GM15510 (cell line): ENCODE results near the gene ITGA1.

Source experiments
- POLR2A ChIP-seq: IDR thresholded peaks from 3 replicates; pipeline ENCODE4 v1.6.1; 2011; ENCODE audit warnings: borderline replicate concordance; ENCODE audit not compliant: insufficient read length; ENCODE audit errors: extremely low read depth

The ITGA1 gene

DNA sequence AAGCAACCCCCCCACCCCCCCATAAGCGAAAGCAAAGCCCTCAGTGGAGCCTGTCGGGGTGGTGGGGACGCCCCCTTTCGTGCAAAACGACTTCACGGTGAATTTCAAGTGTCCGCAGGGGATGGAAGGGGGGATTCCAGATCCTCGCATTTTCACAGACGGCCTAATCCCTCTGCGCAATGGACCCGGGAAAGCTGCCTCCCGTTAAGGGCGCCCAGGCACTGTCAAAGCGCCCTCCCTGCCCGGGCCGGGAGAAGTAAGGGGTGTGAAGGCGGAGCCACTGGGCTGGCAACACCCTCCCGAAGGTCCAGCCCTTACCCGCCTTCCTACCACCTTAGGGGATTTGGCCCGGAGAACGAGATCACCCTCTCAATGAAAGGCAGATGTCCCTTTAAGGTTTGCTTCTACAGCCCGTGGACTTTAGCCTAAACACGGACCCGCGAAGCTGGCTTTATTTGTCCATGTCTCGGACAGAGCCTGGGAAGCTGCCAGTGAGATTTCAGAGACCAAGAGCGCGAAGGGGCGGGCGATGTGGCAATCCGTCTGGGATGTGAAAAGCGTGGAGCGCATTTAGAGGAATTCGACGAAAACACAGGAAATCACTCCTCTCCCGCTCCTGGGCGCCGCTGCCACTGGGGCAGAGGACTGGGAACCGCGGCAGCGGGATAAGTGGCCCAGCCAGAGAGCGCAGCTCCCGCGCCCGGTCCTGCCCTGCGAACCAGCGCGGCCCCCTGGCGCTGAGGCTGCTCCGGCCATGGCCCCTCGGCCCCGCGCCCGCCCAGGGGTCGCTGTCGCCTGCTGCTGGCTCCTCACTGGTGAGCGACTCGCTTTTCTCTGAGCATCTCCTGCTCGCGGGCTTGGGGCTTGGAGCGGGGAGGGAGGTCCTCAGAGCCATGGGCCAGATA lies at the start of gene ITGA1, which contains the start of gene PELO:
TSS of gene ITGA1 (plus strand) at position 317 of the 905 bp plus-strand sequence. CDS start at position 755, 438 bp downstream.
TSS of gene PELO (plus strand) at position 317 of the 905 bp plus-strand sequence. CDS start 12,479 bp downstream, outside the sequence.
- no peak for TF ChIP-seq POLR2A

DNA sequence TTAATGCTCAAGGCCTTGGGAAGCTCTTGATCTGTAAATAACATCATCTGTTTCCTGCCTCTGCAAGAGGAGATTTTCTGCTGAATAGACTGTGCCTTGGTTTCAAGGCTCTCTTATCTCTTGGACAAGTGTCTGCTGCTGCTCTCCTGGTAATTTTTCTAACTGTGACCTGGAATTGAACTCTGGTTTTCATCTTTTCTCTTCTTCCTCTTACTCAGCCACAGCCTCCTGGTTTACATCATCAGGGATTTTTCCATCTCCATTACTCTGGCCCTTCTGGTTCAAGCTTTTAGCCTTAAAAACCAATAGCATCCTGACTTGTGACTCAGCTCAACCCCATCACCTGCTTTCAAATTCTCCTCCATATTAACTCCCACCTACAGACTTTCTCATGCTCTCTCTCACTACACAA lies 49.6 kb upstream of the ITGA1 start:
- TF ChIP-seq POLR2A = no peak

DNA sequence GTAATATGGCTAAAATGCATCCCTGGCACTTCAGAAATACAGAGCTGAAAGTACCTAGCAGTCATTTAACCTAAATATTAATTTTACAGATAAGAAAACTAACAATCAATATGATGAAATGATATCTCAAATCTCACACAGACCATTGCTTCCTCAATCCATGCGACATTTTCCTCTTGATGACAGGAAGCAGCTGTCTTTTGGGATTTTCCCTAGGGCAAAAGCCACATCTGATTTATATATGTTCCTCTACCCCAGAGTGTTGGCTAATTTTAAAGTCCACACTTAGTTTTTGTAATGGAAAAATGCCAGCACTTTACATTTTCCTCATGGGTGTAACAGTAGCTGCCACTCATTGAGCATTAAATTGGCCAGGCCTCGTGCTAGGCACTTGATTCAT lies 47.7 kb upstream of the ITGA1 start:
- no peak for TF ChIP-seq POLR2A

DNA sequence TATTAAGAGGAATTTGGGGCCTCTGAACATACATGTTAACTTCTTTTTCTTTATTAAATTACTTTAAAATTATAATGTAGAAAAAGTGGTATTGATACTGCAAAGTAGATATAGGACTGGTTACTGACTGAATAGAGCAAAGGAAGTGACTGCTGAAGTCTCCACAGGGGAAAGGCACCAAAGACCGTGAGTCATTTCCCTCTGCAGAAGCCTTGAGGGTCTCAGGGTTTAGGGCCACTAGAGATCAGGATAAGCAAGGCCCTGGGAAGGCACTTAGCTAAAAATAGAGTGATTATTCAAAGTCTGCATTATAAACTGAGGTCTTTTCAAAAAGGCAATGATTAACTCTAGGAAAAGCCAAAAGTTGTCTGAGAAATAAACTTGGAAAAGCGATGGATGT lies 44.7 kb upstream of the ITGA1 start:
- no peak for TF ChIP-seq POLR2A

DNA sequence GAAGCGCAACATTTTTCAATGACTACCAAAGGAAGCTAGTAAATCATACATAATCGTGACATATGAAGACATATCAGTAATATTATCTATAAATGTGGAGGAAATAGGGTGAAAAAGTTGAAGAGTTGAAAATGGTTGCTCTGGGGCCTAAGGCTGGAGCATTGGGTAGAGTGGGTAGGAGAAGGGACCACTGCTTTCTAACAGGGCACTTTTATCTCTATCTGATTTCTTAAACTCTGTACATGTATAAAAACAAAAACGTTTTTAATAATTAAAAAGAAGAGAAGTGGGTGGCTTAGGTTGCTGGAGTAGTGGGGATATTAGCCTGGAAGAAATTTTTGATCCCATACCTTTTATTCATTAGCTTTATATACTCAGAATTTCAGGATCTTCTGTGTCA lies 44.2 kb upstream of the ITGA1 start:
- TF ChIP-seq POLR2A = no peak

DNA sequence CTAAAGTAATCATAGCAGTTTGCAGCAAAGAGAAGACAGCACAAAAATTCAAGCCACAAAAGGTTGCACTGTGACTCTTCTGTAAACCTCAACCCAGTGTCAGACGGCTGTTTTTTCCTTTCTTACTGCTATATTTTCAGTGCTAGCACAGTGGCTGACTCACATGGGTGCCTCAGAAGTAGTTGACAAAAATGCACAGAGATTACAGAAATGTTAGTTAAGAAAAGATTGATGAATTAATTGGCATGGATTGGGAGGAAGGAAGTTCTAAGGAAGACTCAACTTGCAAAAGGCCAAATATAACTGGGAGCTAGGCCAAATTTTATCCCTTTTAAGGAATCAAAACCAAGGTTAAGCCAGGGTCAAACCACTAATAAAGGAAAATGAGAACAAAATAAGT lies 43.7 kb upstream of the ITGA1 start:
- TF ChIP-seq POLR2A = no peak

DNA sequence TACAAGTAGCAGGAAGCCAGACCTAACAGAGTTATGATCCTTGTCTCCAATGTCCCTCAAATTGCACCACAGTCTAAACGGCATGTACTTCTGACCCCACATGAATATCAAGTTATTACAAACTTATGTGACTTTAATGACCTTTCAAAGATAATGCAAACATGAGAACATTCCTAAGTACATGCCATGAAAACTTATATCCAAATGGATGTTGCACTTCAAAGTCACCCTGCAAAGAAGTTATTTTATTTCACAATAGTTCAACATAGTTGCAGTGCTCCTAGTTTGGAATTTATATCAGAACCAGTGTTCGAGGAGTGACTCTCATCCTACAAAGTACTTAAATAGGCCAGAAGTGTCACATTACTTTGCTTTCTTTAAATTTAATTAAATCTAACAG lies 41.2 kb upstream of the ITGA1 start:
- TF ChIP-seq POLR2A = no peak

DNA sequence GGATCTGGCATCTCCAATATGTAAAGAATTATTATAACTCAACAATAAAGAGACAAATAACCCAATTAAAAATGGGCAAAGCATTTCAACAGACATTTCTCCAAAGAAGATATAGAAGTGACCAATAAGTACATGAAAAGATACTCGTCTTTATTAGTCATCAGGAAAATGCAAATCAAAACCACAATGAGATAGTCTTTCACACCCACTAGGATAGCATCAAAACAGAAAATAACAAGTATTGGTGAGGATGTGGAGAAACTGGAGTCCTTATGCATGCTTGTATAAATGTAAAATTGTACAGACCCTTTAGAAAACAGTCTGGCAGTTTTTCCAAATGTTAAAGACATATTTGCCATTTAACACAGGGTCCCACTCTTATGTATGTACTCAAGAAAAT lies 39.1 kb upstream of the ITGA1 start:
- no peak for TF ChIP-seq POLR2A

DNA sequence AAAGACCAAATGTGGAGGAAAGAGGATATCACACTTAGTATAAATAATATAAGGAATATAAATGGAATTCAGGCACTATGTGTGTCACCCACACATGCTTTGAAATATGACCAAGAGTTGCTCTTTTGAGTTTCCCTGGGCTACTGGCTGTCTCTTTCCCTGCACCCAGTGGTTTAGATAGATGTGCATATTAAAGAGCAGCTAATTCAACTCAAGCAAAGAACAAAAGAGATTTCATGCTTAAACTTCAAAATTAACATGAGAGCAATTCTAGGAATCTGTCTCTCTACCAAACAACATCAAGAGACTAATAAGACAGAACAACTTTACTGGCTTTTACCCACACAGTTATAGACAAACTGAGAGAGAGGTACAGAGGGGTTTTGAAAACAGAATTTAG lies 38.0 kb upstream of the ITGA1 start:
- TF ChIP-seq POLR2A = no peak

DNA sequence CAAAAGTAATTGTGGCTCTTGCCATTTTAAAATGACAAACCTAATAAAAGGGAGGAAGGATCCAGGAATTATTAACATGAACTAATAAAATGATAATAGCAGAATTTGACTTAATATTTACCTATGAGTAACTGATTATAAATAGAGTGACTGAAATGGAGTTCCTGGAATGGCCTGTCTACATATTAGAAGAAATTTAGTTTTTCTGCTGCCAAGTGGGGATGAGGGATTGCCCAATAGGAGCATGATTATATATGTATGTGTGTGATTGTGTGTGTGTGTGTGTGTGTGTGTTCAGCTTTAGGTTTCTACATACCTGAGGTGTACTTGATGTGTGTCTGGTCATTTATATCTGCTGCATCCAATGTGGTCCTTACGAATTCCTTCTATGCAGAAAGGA lies 36.6 kb upstream of the ITGA1 start:
- TF ChIP-seq POLR2A = no peak

DNA sequence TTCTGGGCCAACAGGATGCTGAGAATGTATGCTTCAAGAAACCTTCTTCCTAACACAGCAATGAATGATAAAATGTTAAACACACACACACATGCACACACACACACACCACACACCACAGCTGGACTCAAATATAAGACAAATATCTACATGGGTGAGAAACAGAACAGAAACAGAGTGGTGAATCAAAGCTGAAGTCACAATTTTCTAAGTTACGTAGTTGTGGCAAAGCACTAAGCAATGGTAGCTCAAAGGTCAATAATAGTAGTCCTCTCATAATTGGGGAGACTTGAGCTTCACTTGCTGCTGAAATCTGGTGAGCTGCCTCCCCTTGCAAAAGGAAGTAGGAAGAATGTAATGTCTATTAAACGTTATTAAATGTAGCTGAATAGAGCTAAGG lies 33.7 kb upstream of the ITGA1 start:
- no peak for TF ChIP-seq POLR2A

DNA sequence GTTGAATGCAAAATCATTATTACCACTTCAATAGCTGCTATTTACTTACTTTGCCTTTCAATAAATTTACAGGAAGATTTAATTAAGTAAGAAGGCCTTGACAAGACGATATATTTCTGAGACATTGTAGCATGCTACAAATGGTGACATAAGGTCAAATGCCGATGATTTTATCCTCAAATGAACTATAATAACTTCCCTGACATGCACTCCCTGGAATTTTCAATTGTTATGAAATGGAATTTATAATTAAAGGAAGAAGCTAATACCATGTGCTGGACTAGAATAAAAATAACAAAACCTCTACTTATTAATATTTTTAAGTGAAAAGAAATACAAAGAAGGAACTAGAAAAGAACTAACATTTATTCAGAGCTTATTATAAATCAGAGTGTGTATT lies 30.2 kb upstream of the ITGA1 start:
- no peak for TF ChIP-seq POLR2A

DNA sequence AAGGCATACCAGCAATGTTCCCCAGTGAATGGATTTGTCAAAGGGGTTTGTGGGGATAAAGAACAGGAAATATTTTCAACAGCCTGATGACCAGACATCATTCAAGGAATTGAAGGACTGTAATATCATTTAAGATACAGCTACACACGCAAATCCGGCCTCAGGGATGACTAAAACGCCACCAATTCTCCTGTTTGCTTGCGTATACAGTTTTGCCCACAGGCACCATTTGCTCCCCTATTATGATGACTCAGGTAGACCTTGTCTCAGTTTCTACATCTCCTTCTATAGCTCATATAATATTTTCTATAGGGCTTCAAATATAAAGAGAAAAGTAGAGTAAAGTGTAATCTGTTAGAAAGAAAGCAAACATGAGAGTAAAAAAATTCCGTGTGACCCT lies 29.7 kb upstream of the ITGA1 start:
- no peak for TF ChIP-seq POLR2A

DNA sequence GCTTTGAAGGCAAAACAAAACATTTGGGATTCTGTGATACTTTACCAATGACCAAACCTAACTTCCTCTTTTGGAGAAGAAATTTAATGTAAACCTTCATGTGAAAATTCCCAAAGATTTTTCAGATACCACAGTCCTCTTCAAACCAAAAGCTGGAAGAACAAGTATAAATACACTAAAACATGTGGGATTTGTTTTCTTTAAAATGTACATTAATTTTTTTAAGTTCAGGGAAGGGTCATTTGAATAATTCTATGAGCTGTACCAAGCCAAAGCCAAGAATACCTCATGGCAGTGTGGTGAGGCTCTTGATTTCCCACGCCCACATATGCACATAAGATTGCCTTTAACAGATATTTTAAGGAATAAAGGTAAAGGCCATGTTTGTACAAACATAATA lies 28.4 kb upstream of the ITGA1 start:
- TF ChIP-seq POLR2A = no peak

DNA sequence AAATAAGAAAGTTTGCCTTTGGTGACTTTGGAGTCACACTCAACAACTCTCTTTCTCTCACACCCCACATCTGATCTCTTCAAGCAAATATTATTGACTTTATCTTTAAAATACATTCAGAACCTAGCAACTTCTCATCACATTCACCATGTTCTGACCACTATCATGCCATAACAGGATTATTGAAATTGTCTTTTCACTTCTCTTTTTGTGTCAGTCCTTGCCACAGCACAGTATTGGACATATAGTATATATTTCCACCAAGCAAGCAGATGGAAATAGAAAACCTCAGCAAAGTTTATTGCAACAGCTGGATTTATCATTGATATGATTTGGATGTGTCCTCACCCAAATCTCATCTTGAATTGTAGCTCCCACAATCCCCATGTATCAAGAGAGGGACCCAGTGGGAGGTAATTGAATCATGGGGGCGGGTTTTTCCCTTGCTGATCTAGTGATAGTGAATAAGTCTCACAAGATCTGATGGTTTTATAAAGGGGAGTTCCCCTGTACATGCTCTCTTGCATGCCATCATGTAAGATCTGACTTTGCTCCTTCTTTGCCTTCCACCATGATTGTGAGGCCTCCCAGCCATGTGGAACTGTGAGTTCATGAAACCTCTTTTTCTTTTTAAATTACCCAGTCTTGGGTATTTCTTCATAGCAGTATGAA lies 26.9 kb upstream of the ITGA1 start:
- no peak for TF ChIP-seq POLR2A
